HEK293T (cell line): ENCODE measurements around the gene GOLGB1.

Source experiments
- CTCF ChIA-PET: fragments of 350-600 bp; formaldehyde crosslinking; extraction: SDS; loops from one replicate; lab custom pipeline; 2021; ENCODE audit warnings: antibody characterized with exemption, inconsistent platforms; lab: Yijun Ruan, JAX
- POLR2A ChIA-PET: fragments of 350-600 bp; formaldehyde crosslinking; extraction: SDS; loops from one replicate; lab custom pipeline; 2020; ENCODE audit warnings: antibody characterized with exemption, inconsistent platforms; lab: Yijun Ruan, JAX
- DNase-seq: peaks from one replicate; pipeline ENCODE4 v3.0.0; 2012; ENCODE audit warnings: mixed read lengths; ENCODE audit errors: extremely low spot score
- ARNT ChIP-seq: fragments of 450-650 bp; IDR thresholded peaks from 2 replicates; pipeline ENCODE4 v1.6.1; 2017; ENCODE audit warnings: mild to moderate bottlenecking
- BHLHE40 ChIP-seq: fragments of 450-650 bp; IDR thresholded peaks from 2 replicates; pipeline ENCODE4 v1.6.1; 2016; ENCODE audit warnings: mild to moderate bottlenecking, moderate library complexity, borderline replicate concordance
- CTBP1 ChIP-seq: fragments of 450-650 bp; IDR thresholded peaks from 2 replicates; pipeline ENCODE4 v1.6.1; 2016; ENCODE audit warnings: borderline replicate concordance
- ELF4 ChIP-seq: fragments of 450-650 bp; IDR thresholded peaks from 2 replicates; pipeline ENCODE4 v1.6.1; 2017; ENCODE audit warnings: antibody characterized with exemption
- FOXA1 ChIP-seq: fragments of 450-650 bp; IDR thresholded peaks from 2 replicates; pipeline ENCODE4 v1.6.1; 2016; ENCODE audit warnings: mild to moderate bottlenecking
- FOXK2 ChIP-seq: fragments of 450-650 bp; IDR thresholded peaks from 2 replicates; pipeline ENCODE4 v1.6.1; 2016; ENCODE audit warnings: mild to moderate bottlenecking
- FOXM1 ChIP-seq: fragments of 450-650 bp; IDR thresholded peaks from 2 replicates; pipeline ENCODE4 v1.6.1; 2017; ENCODE audit warnings: mild to moderate bottlenecking, borderline replicate concordance
- HDGF ChIP-seq: fragments of 450-650 bp; IDR thresholded peaks from 2 replicates; pipeline ENCODE4 v1.6.1; 2017; ENCODE audit warnings: antibody characterized with exemption, borderline replicate concordance
- L3MBTL2 ChIP-seq: fragments of 450-650 bp; conservative IDR thresholded peaks from 2 replicates; pipeline ENCODE4 v1.6.1; 2016; ENCODE audit warnings: mild to moderate bottlenecking
- LEF1 ChIP-seq: fragments of 450-650 bp; IDR thresholded peaks from 2 replicates; pipeline ENCODE4 v1.6.1; 2017; ENCODE audit warnings: mild to moderate bottlenecking, borderline replicate concordance
- NFRKB ChIP-seq: fragments of 450-650 bp; IDR thresholded peaks from 2 replicates; pipeline ENCODE4 v1.6.1; 2016; ENCODE audit warnings: mild to moderate bottlenecking, moderate library complexity
- PKNOX1 ChIP-seq: fragments of 450-650 bp; IDR thresholded peaks from 2 replicates; pipeline ENCODE4 v1.6.1; 2016
- SP1 ChIP-seq: fragments of 450-650 bp; IDR thresholded peaks from 2 replicates; pipeline ENCODE4 v1.6.1; 2017
- SUZ12 ChIP-seq: fragments of 450-650 bp; IDR thresholded peaks from 2 replicates; pipeline ENCODE4 v1.6.1; 2016; ENCODE audit warnings: mild to moderate bottlenecking
- TARDBP ChIP-seq: fragments of 450-650 bp; IDR thresholded peaks from 2 replicates; pipeline ENCODE4 v1.6.1; 2016
- ZNF384 ChIP-seq: fragments of 450-650 bp; IDR thresholded peaks from 2 replicates; pipeline ENCODE4 v1.6.1; 2016

The GOLGB1 gene

GRCh38 chr3:121739902-121740301, 9.6 kb downstream of the GOLGB1 start:
- no peak for DNase-seq
- ChIA-PET CTCF (no interaction called here), POLR2A (no interaction called here)
- no peak for TF ChIP-seq HDGF
- no peak for TF ChIP-seq TARDBP
- TF ChIP-seq ZNF384 = no peak
- no peak for TF ChIP-seq ARNT
- TF ChIP-seq SUZ12 = no peak
- no peak for TF ChIP-seq NFRKB
- TF ChIP-seq L3MBTL2 = no peak
- TF ChIP-seq FOXM1 = no peak
- no peak for TF ChIP-seq FOXA1
- TF ChIP-seq FOXK2 = no peak
- no peak for TF ChIP-seq CTBP1
- TF ChIP-seq SP1 = no peak
- no peak for TF ChIP-seq LEF1
- no peak for TF ChIP-seq PKNOX1
- TF ChIP-seq BHLHE40 = no peak
- no peak for TF ChIP-seq ELF4

- TF ChIP-seq NFRKB = no peak
- TF ChIP-seq ARNT = no peak
- no peak for TF ChIP-seq ZNF384
- no peak for TF ChIP-seq BHLHE40
- TF ChIP-seq FOXM1 = no peak
- ChIA-PET CTCF (no interaction called here), POLR2A (no interaction called here)
- DNase-seq = no peak
Observed at GRCh38 chr3:121737644-121738043, 11.9 kb downstream of the GOLGB1 start.

GRCh38 chr3:121736112-121736511, 13.4 kb downstream of the GOLGB1 start:
- CTCF ChIA-PET = interaction anchor here (1.0 kb wide), 1 partner anchor 22 kb away, joined by 4 read pairs; no protein-coding TSS in a partner anchor

GRCh38 chr3:121735047-121735696, 14.4 kb downstream of the GOLGB1 start:
- CTCF ChIA-PET = interaction anchor here (1.0 kb wide), 1 partner anchor 23 kb away, joined by 4 read pairs; no protein-coding TSS in a partner anchor
- POLR2A ChIA-PET = no interaction called here
- TF ChIP-seq PKNOX1 (no peak), CTBP1 (no peak), ARNT (no peak), BHLHE40 (no peak), HDGF (no peak), NFRKB (no peak)
- no peak for DNase-seq

More at GRCh38 chr3:121736112-121736511, 13.4 kb downstream of the GOLGB1 start:
- POLR2A ChIA-PET = no interaction called here
- TF ChIP-seq LEF1 = no peak
- no peak for TF ChIP-seq CTBP1
- TF ChIP-seq L3MBTL2 = no peak
- no peak for TF ChIP-seq ZNF384
- TF ChIP-seq SP1 = no peak
- no peak for TF ChIP-seq ARNT
- TF ChIP-seq FOXM1 = no peak
- no peak for TF ChIP-seq BHLHE40
- DNase-seq = no peak

- POLR2A ChIA-PET = no interaction called here
- no peak for DNase-seq
- CTCF ChIA-PET = no interaction called here
- no peak for TF ChIP-seq SP1
- TF ChIP-seq TARDBP = no peak
- no peak for TF ChIP-seq HDGF
- TF ChIP-seq L3MBTL2 = no peak
- TF ChIP-seq ELF4 = no peak
- no peak for TF ChIP-seq ZNF384
- no peak for TF ChIP-seq BHLHE40
- TF ChIP-seq CTBP1 = no peak
- TF ChIP-seq FOXA1 = no peak
- no peak for TF ChIP-seq LEF1
- TF ChIP-seq NFRKB = no peak
- no peak for TF ChIP-seq PKNOX1
Observed at GRCh38 chr3:121730940-121731687, 18.4 kb downstream of the GOLGB1 start.

GRCh38 chr3:121724130-121724529, 25.4 kb downstream of the GOLGB1 start:
- TF ChIP-seq TARDBP = no peak
- no peak for TF ChIP-seq ARNT
- no peak for TF ChIP-seq LEF1
- no peak for TF ChIP-seq FOXM1
- no peak for TF ChIP-seq NFRKB
- no peak for TF ChIP-seq SP1
- TF ChIP-seq ZNF384 = no peak
- TF ChIP-seq L3MBTL2 = no peak
- TF ChIP-seq FOXA1 = no peak
- TF ChIP-seq SUZ12 = no peak
- no peak for TF ChIP-seq FOXK2
- TF ChIP-seq CTBP1 = no peak
- no peak for TF ChIP-seq BHLHE40
- CTCF ChIA-PET = no interaction called here
- POLR2A ChIA-PET = no interaction called here
- DNase-seq = no peak
